Measurements from ENCODE around the gene CCNQ. TPM values are rescaled to one million over a fixed set of nuclear protein-coding genes. Genes with fewer than 3 reads are reported as not detected.

Gene CCNQ
- total and polyA plus RNA-seq, 10 of the 15 experiments (the other 5 are each of a cell fraction or from before 2014, with no cell fraction given), result 0.45 to 36.2 (median 18.2) TPM

DNA sequence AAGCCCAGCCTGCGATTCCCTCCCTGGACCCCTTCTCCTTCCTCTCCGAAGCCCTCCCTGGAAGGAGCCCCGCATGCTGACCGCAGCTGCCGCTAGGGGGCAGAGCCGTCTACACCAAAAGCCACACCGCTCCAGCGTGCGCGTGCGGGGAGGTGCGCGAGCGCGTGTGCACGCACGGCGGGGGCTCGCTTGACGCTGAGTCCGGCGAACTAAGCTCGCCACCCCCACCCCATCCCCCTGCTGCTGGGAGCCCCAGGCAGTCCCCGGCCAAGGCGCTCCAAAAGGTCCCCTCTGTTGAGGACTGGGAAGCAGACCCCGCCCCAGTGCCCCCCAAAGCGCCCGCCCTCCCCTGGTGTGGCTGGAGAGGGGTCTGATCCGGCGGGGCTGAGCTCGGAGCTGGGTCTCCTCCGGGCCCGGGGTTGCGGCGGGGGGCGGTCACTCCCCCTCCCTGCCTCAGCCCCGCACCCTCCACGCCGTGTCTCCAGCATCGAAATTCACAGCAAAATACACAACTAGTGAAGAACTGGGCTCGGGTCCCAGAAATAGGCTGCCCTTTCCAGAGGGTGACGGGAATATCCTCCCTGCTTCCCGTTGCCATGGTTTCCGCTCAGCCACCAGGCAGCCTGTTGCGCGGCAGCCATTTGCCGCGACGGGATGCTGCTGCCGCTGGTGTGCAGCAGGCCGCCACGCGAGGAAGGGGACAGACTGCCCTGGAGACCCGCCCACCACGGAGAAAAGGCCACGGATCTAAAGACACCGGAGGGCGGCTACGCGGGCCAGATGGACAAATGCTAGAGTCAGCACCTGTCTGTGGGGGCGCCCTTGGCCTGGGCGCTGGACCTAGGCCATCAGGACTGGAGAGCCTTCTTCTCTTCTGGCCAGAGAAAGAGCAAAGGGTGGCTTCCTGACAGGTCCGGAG lies 11.2 kb upstream of the CCNQ start (continued):
- TF ChIP-seq, protein P1, sequence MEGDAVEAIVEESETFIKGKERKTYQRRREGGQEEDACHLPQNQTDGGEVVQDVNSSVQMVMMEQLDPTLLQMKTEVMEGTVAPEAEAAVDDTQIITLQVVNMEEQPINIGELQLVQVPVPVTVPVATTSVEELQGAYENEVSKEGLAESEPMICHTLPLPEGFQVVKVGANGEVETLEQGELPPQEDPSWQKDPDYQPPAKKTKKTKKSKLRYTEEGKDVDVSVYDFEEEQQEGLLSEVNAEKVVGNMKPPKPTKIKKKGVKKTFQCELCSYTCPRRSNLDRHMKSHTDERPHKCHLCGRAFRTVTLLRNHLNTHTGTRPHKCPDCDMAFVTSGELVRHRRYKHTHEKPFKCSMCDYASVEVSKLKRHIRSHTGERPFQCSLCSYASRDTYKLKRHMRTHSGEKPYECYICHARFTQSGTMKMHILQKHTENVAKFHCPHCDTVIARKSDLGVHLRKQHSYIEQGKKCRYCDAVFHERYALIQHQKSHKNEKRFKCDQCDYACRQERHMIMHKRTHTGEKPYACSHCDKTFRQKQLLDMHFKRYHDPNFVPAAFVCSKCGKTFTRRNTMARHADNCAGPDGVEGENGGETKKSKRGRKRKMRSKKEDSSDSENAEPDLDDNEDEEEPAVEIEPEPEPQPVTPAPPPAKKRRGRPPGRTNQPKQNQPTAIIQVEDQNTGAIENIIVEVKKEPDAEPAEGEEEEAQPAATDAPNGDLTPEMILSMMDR (IDR thresholded peaks at IDR 0.05 in 2 of 3, conservative IDR thresholded peaks at IDR 0.05 in 1 of 3; ENCODE audit: control insufficient read depth in 2 of 3, extremely low read depth in 1 of 3, insufficient read depth in 1 of 3, low read depth in 3 of 3, low read length in 3 of 3), result peak; percentile 51 to 80 (median 63)
- TF ChIP-seq TCF3 (IDR thresholded peaks at IDR 0.05; ENCODE audit: borderline replicate concordance, insufficient read depth, low read depth, low read length) (no peak), EGR1 (IDR thresholded peaks at IDR 0.05; ENCODE audit: borderline replicate concordance in 1 of 2, low read depth in 2 of 2, low read length in 2 of 2) (0 out of 3 replicates have a peak, but pooled peaks of 1 of the 2 experiments have one; percentile 13), HDAC6 (IDR thresholded peaks at IDR 0.05; ENCODE audit: unreplicated experiment) (no peak), DPF2 (IDR thresholded peaks at IDR 0.05) (no peak)
- TF ChIP-seq, protein P2, sequence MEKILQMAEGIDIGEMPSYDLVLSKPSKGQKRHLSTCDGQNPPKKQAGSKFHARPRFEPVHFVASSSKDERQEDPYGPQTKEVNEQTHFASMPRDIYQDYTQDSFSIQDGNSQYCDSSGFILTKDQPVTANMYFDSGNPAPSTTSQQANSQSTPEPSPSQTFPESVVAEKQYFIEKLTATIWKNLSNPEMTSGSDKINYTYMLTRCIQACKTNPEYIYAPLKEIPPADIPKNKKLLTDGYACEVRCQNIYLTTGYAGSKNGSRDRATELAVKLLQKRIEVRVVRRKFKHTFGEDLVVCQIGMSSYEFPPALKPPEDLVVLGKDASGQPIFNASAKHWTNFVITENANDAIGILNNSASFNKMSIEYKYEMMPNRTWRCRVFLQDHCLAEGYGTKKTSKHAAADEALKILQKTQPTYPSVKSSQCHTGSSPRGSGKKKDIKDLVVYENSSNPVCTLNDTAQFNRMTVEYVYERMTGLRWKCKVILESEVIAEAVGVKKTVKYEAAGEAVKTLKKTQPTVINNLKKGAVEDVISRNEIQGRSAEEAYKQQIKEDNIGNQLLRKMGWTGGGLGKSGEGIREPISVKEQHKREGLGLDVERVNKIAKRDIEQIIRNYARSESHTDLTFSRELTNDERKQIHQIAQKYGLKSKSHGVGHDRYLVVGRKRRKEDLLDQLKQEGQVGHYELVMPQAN (conservative IDR thresholded peaks at IDR 0.05), result no peak

Measured in GM12878 (cell line).